Measurements from ENCODE around the gene STARD8. TPM values are rescaled to one million over a fixed set of nuclear protein-coding genes. Genes with fewer than 3 reads are reported as not detected.

STARD8 gene
- total and polyA plus RNA-seq, 2 donors (not counting 3 experiments of a cell fraction or from before 2014, with no cell fraction given): 6.8 to 14.8 TPM

DNA sequence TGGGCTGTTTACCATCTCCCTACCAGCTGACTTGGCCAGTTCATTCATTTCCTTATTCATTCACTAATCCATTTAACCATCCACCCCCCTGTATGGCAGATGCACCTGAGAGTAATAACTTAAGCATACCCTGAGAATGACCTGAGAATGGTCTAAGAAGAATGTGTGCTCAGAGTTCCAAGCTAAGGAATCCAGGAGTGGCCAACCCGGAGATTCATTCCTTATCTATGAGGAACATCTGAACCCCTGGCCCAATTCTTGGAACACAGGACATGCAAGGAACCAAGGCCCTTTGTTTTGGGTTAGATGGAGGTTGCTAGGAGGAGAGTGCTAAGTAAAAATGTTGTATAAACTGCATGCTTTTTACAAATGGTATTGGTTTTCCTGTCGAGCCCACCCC is 13.5 kb upstream of the STARD8 start:
- CTCF ChIA-PET: no interaction called here
- no peak for FAIRE-seq

More for the DNA sequence above, 13.5 kb upstream of the STARD8 start:
- H3K27me3 ChIP-seq (ENCODE audit: control insufficient read depth in 2 of 2, insufficient read depth in 2 of 2, low read length in 2 of 2): peaks cover 0 to 3% of the 10 kb centered on the region in 2 experiments
- H3K9me1 ChIP-seq (replicated peaks; ENCODE audit: control insufficient read depth, extremely low read depth, insufficient read depth, low read length): no peaks in the 10 kb centered on the region
- H3K79me2 ChIP-seq (ENCODE audit: control insufficient read depth, insufficient read depth, low read length): no peaks in the 10 kb centered on the region
- H3K9me3 ChIP-seq (replicated peaks; ENCODE audit: control insufficient read depth, insufficient read depth, low read length): no peaks in the 10 kb centered on the region
- DNase-seq (ENCODE audit: low read depth, low spot score): no peak
- no peak for TF ChIP-seq FOS (IDR thresholded peaks at IDR 0.05; ENCODE audit: borderline replicate concordance, insufficient read depth, low read length)
- no peak for TF ChIP-seq MAX (IDR thresholded peaks at IDR 0.05; ENCODE audit: insufficient read depth, insufficient read length)
- TF ChIP-seq, protein P1, sequence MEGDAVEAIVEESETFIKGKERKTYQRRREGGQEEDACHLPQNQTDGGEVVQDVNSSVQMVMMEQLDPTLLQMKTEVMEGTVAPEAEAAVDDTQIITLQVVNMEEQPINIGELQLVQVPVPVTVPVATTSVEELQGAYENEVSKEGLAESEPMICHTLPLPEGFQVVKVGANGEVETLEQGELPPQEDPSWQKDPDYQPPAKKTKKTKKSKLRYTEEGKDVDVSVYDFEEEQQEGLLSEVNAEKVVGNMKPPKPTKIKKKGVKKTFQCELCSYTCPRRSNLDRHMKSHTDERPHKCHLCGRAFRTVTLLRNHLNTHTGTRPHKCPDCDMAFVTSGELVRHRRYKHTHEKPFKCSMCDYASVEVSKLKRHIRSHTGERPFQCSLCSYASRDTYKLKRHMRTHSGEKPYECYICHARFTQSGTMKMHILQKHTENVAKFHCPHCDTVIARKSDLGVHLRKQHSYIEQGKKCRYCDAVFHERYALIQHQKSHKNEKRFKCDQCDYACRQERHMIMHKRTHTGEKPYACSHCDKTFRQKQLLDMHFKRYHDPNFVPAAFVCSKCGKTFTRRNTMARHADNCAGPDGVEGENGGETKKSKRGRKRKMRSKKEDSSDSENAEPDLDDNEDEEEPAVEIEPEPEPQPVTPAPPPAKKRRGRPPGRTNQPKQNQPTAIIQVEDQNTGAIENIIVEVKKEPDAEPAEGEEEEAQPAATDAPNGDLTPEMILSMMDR (IDR thresholded peaks at IDR 0.05; ENCODE audit: extremely low read depth in 1 of 2, insufficient read depth in 1 of 2, low read depth in 1 of 2, low read length in 2 of 2): no peak
- TF ChIP-seq GATA2 (IDR thresholded peaks at IDR 0.05; ENCODE audit: insufficient read depth, insufficient read length, low read depth, low read length): no peak
- no peak for TF ChIP-seq POLR2A (IDR thresholded peaks at IDR 0.05; ENCODE audit: low read depth, low read length)
- TF ChIP-seq EZH2 (IDR thresholded peaks at IDR 0.05; ENCODE audit: borderline replicate concordance, low read depth, low read length, severe bottlenecking): no peak
- TF ChIP-seq MYC (IDR thresholded peaks at IDR 0.05; ENCODE audit: low read depth, low read length): no peak
- no peak for TF ChIP-seq POLR2AphosphoS5 (IDR thresholded peaks at IDR 0.05; ENCODE audit: insufficient read depth, low read depth, low read length)
- no peak for TF ChIP-seq JUN (IDR thresholded peaks at IDR 0.05; ENCODE audit: borderline replicate concordance, insufficient read depth, insufficient read length, low read depth)
- BruUV-seq (replicated peaks): no TSS peak
- no peak overlapping the region for H2AFZ ChIP-seq (ENCODE audit: low read depth, low read length)
- H3K4me1 ChIP-seq (ENCODE audit: control insufficient read depth, extremely low read depth, insufficient read depth, low read length): no peaks in the 10 kb centered on the region
- H3K4me2 ChIP-seq (ENCODE audit: insufficient read depth, low read length): no peak overlapping the region
- dilution Hi-C loops (cut with MboI; ENCODE audit: extremely low pct_ligation_motif_present, low sequenced_read_pairs) (no loop called here), intact Hi-C loops (cut with micrococcal nuclease) (no loop called here)
- no peak overlapping the region for H3K9ac ChIP-seq (replicated peaks; ENCODE audit: extremely low read depth, insufficient read depth, low read length)
- POLR2A ChIA-PET: no interaction called here
- H3K4me3 ChIP-seq (replicated peaks in 1 of 3; ENCODE audit: insufficient read depth in 1 of 3, low read depth in 1 of 3, low read length in 3 of 3): no peak overlapping the region
- H3K27ac ChIP-seq (ENCODE audit: insufficient read depth, low read depth, low read length): no peak overlapping the region
- no peaks in the 10 kb centered on the region for H4K20me1 ChIP-seq (replicated peaks; ENCODE audit: control insufficient read depth, extremely low read depth, insufficient read depth, low read length)
- no peaks in the 10 kb centered on the region for H3K36me3 ChIP-seq (ENCODE audit: control insufficient read depth in 2 of 2, extremely low read depth in 1 of 2, insufficient read depth in 2 of 2, low read length in 2 of 2)
